Frontal cortex (tissue), 4 donors: ENCODE measurements around the gene TLR6. TPM values are rescaled to one million over a fixed set of nuclear protein-coding genes. Genes with fewer than 3 reads are reported as not detected.

Experiments
- DNase-seq, 2 donors: peaks; one replicate each; pipeline ENCODE4 v3.0.0; 2012; ENCODE audit warnings: low spot score in 2 of 2
- FAIRE-seq: peaks from 2 replicates; lab custom pipeline; 2012; peaks lifted over from hg19 to GRCh38; lab: Jason Lieb, UNC
- total RNA-seq: library from RNA; depleted of rRNA; stranded (reverse); fragments of >200 nt; gene quantifications from one replicate; pipeline ENCODE4 v1.2.3, GENCODE V29; 2014
- donor health status: control.
- donor health status: control.
- donor health status: control.

Gene TLR6, protein sequence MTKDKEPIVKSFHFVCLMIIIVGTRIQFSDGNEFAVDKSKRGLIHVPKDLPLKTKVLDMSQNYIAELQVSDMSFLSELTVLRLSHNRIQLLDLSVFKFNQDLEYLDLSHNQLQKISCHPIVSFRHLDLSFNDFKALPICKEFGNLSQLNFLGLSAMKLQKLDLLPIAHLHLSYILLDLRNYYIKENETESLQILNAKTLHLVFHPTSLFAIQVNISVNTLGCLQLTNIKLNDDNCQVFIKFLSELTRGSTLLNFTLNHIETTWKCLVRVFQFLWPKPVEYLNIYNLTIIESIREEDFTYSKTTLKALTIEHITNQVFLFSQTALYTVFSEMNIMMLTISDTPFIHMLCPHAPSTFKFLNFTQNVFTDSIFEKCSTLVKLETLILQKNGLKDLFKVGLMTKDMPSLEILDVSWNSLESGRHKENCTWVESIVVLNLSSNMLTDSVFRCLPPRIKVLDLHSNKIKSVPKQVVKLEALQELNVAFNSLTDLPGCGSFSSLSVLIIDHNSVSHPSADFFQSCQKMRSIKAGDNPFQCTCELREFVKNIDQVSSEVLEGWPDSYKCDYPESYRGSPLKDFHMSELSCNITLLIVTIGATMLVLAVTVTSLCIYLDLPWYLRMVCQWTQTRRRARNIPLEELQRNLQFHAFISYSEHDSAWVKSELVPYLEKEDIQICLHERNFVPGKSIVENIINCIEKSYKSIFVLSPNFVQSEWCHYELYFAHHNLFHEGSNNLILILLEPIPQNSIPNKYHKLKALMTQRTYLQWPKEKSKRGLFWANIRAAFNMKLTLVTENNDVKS
- 1.2 TPM for total RNA-seq

DNA sequence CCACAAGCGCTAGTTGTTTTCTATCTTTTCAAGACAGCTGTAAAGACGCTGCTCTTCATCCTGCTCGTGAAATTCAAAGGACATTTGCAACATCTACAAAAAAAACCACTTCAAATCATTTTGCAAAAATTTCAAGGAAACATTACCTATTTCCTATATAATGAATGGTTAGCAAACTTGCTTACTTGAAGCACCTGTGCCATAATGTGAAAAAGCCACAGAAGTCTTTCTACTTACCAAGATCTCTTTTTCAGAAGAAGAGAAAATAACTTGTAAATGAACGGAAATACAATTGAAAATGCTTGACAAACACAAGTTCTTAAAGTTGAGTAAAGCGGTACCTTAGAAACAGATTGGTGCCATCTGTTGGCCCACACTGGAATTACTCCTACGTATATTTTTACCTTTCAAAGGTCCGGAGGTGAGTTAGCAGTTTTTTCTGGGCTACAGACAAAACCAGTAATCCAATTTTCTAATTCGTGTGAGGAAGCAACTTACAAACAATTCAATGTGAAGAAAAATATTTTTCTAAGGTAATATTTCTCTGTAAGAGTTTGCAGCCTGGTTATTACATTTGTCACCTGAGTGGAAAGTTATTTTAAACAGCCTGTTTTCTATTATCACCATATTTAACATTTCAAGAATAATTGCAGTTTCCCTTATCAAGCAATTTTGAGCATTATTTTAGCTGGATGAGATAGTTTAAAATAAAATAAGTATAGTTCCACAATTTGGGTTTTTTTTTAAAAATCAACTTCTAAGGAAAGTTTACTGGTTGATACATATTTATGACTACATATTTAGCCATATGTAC lies at the start of gene TLR6:
Gene TLR6, minus strand, starts transcription at position 294 of the 814 bp plus-strand sequence. CDS start 27,344 bp downstream, outside the sequence.
- peak in 1 of 2 donors; percentile 34 for DNase-seq
- FAIRE-seq = peak; percentile 47

- no peak for DNase-seq
- no peak for FAIRE-seq
These were observed 49.2 kb upstream of the TLR6 start for GRCh38 chr4:38905652-38906385.

DNA sequence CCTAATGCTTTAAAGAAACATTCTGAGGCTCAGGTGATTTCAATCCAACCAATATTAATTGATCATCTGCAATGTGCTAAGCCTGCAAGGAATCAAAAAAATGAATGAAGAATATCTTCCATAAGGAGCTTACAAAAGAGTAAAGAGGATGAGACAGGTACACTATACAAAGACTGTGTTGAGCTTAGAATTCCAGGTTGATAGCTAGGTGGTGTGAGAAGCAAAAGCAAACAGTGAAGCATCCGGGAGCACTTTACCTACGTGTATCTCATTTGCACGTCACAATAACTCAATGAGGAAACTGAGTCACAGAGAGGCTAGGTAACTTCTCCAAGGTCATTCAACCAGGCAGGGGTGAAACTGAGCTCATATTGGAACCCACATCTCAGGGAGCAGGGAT lies 48.1 kb upstream of the TLR6 start:
- no peak for FAIRE-seq
- DNase-seq = no peak

DNA sequence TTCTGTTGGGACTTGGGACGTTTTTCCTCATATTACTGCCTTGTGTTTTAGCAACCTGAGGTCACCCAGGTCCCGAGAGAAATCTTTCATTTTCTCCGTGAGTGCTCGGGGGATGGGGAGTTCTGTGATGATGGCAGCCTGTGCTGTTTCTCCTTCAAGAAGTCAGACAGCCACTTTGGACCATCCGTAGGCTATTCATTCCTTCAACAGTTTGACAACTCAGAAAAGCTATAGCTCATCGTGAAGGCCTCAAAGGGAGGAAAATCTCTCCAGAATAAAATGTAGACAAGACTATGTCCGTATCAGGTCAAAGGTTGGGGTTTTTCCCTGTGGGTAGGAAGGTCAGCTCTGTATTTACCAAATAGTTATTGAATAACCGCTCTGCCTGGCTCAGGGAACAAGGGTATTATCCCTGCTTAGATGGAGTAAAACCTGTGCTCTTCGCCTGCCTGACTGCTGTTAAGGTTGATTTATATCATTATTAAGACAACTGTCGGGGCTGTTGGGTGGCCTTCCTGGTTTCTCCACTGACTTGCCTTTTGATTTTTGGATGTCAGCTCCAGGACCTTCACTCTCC lies 47.6 kb upstream of the TLR6 start:
- no peak for DNase-seq
- FAIRE-seq = no peak

- DNase-seq (peak; percentile 22 to 48), FAIRE-seq (peak; percentile 97)
These were observed 46.1 kb upstream of the TLR6 start for GRCh38 chr4:38902695-38903094.

DNA sequence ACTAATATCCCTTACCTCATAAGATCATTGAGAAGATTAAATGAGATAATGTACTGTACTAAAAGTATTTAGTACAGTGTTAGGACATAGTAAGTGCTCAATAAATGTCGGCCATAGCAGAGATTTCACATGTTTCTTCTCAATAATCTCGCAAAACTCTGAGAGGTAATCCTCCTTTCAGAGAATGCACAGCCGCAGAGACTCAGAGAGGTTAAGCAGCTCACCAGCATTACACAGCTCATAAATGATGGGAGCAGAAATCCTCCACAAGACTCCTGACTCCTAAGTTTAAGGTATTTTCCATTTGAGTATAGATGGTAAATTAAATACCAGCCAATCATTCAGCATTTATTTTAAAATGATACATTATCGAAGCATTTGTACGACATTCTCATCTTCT lies 45.6 kb upstream of the TLR6 start:
- FAIRE-seq (no peak), DNase-seq (no peak)

DNA sequence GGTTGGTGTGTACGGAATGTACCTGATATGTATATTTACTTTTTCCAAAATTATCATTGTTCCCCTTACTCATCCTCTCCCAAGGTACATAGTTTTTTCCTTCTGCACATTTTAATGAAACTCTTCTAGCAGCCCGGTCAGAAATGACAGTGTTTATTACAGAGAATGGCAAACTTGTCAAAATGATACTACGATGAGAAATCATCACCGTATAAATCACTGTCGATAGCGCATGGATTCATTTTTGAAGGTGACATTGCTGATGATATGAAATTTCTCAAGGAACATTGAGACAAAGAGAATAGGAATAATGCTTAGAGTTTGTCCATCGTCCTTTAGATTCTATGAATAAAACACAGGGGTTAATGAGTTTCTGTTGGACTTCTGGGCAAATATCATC lies 41.6 kb upstream of the TLR6 start:
- FAIRE-seq = no peak
- no peak for DNase-seq

- FAIRE-seq = no peak
These were observed 40.3 kb upstream of the TLR6 start for GRCh38 chr4:38896940-38897339.

GRCh38 chr4:38894322-38894982 lies 37.8 kb upstream of the TLR6 start:
- no peak for DNase-seq
- FAIRE-seq = no peak

More at GRCh38 chr4:38896940-38897339, 40.3 kb upstream of the TLR6 start:
- no peak for DNase-seq

GRCh38 chr4:38891051-38891983 lies 34.7 kb upstream of the TLR6 start:
- DNase-seq = no peak
- no peak for FAIRE-seq

DNA sequence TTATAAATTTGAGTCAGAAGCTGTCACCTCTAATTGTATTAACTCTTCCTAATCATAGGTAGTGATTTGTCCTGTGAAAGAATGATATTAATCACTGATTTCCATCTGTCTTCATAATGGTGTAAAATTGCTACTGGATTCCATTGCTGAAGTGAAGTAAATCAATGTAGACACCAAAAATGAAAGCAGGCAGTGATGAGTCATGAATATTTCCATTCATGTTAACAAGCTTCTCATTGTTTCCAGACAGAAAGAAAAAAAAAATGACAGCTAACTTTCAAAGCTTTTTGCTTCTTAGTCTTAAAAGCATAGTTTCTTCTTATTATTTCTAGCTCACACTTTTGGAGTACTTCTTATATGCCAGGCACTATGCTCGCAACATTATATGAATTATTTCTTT lies 32.5 kb upstream of the TLR6 start:
- peak; percentile 33 to 35 for DNase-seq
- FAIRE-seq = peak; percentile 82

- DNase-seq = no peak
- FAIRE-seq = no peak
These were observed 27.6 kb upstream of the TLR6 start for GRCh38 chr4:38884254-38884653.

DNA sequence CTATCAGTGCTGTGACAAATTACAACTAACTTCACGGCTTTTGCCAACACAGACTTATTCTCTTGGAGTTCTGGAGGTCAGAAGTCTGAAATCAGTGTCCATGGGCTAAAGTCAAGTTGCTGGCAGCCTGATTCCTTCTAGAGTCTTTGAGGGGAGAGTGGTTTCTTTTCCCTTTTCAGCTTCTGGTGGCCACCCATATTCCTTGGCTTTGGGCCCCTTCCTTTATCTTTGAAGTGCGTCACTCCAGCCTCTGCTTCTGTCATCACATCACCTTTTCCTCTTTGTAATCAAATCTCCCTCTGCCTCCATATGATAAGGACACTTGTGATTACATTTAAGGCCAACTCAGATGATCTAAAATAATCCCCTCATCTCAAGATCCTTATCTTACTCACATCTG lies 20.0 kb upstream of the TLR6 start:
- FAIRE-seq (no peak), DNase-seq (no peak)

DNA sequence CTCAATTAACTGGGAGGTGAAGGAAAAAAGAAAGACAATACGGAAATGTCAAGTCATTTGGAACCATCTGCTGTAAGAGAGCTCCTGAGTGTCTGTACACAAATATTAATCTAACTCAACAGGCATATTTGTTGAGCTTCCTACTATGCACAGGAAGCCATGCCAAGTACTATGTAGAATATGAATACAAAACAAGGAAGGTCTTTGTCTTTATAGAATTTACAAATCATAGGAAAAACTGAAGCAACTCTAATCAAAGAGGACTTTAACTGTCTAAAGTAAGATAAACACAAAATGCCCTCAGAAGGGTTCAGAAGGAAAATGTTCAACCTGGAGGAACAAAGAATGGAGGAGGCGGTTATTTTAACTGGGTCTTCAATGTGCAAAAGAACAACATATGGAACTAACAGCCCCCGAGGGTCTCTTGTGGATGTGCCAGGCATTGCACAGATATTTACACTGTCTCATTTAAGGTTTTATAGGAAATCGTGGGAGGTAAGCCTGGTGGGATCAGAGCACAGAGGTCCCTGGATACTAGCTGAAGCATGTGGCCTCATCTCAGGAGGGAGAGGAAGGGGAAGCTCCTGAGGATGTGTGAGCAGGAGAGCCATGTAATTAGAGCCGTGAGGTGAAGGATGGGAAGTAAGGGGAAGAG lies 16.8 kb upstream of the TLR6 start:
- no peak for FAIRE-seq
- no peak for DNase-seq

DNA sequence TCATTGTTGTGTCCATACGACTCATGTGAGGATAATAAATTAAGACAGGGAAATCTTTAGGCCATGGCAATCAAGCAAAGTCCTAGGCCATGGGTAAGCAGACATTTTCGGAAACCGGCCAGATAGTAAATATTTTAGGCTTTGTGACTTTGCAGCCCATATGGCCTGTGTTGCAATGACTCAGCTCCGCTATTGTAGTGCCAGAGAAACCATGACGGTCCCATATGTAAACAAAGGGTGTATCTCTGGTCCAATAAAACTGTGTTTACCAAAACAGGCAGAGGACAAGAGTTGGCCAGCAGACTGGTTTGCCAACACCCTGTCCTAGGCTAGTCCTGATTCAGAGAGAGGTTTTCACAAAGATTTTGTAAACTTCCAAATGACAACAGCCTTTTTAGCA lies 16.0 kb upstream of the TLR6 start:
- FAIRE-seq = no peak
- no peak for DNase-seq

GRCh38 chr4:38871593-38871992 lies 15.0 kb upstream of the TLR6 start:
- DNase-seq (no peak), FAIRE-seq (no peak)

DNA sequence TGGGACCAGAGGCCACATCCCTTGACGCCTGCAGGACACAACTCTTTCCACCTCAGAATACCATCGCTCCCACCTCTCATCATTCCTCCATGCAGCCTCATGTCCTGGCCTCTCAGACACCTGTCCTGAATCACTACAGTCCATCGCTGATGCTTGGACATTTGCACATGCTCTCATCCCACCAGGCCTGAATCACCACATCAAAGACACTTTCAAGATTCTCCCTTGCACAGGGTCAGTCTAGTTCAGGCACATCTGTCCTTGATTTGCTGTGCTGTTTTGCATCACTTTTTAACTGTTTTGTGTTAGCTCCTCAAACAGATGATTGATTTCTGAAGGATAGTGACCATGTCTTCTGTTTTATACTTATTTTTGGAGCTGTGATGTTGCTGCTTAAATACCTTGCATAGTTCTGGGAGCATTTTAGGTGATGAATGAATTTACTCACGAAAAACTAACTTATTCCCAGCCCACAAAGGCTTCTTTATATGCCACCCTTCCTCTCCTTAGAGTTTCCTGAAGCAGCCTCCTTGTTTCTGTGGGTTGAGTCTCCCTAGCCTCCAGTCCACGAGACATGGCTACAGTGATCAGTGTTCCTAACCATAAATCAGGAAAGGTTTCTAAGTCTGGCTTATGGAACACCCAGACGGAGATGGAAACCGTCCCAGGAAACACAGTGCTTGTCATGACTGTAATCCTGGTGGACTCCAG lies 13.6 kb upstream of the TLR6 start:
- DNase-seq = no peak
- no peak for FAIRE-seq
